Lower leg skin (tissue), 4 donors: ENCODE measurements around the gene GLRX3. TPM values are rescaled to one million over a fixed set of nuclear protein-coding genes. Genes with fewer than 3 reads are reported as not detected.

ENCODE experiments used
- DNase-seq, 2 donors: peaks; one replicate each; pipeline ENCODE4 v3.0.0-alpha.2; 2019; ENCODE audit warnings: low spot score in 2 of 2
- H3K4me3 ChIP-seq: fragments of 200-600 bp; sonication (generic); 2 replicates; pipeline ENCODE4 v1.5.1; 2017; ENCODE audit warnings: mild to moderate bottlenecking, low read depth; ENCODE audit not compliant: poor library complexity, severe bottlenecking
- POLR2A ChIP-seq, 2 donors: fragments of 450-650 bp; IDR thresholded peaks; one replicate each; pipeline ENCODE4 v1.6.1; 2016 to 2017; ENCODE audit warnings: antibody characterized with exemption in 2 of 2, mild to moderate bottlenecking in 1 of 2, moderate library complexity in 1 of 2
- WGBS, 2 donors: methylation state at CpG; one replicate each; pipeline ENCODE4 v1.1.5; 2018; 5-methylcytosine and 5-hydroxymethylcytosine counted together
- intact Hi-C: fragments of 100-400 bp; cut with DNase I; formaldehyde crosslinking; loops from one replicate; pipeline ENCODE4 v1.15.0; 2023; ENCODE audit warnings: low total_unique reads
- total RNA-seq, 4 donors: library from RNA; depleted of rRNA; stranded (reverse); fragments of >200 nt; gene quantifications; one replicate each; pipeline ENCODE4 v1.1.0, GENCODE V29; 2016
- TF ChIP-seq, protein P1 (sequence below), 3 donors: fragments of 450-650 bp; IDR thresholded peaks; one replicate each; pipeline ENCODE4 v1.5.1; 2016; ENCODE audit warnings: antibody characterized with exemption in 3 of 3, mild to moderate bottlenecking in 3 of 3, moderate library complexity in 2 of 3

GLRX3 gene
- total RNA-seq, 4 donors from 2014 or later: 31.5 to 60.7 (median 42.6) TPM

DNA sequence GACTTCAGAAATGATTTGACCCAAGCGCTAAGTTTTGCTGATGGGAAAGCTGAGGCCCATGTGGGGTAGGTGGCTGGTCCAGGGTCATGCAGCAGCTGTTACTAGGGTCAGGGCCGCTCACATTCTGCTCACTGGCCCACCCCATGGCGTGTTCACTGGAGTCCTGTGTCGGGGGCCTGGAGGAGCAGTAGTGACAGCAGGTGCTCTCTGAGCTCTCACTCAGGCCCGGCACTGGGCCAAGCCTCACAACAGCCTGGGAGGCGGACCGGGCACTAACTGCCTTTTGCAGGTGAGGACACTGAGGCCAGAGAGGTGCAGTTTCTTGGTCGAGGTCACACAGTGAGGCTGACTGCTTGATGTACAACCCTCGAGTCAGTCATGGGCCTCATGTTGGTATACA is 82.7 kb downstream of the GLRX3 start:
- WGBS, 2 donors: 88 to 92% methylated on average over 9 of the region's 9 CpGs
- TF ChIP-seq, protein P1, sequence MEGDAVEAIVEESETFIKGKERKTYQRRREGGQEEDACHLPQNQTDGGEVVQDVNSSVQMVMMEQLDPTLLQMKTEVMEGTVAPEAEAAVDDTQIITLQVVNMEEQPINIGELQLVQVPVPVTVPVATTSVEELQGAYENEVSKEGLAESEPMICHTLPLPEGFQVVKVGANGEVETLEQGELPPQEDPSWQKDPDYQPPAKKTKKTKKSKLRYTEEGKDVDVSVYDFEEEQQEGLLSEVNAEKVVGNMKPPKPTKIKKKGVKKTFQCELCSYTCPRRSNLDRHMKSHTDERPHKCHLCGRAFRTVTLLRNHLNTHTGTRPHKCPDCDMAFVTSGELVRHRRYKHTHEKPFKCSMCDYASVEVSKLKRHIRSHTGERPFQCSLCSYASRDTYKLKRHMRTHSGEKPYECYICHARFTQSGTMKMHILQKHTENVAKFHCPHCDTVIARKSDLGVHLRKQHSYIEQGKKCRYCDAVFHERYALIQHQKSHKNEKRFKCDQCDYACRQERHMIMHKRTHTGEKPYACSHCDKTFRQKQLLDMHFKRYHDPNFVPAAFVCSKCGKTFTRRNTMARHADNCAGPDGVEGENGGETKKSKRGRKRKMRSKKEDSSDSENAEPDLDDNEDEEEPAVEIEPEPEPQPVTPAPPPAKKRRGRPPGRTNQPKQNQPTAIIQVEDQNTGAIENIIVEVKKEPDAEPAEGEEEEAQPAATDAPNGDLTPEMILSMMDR (IDR thresholded peaks at IDR 0.05): no peak
- TF ChIP-seq POLR2A (IDR thresholded peaks at IDR 0.05): no peak
- peak in 1 of 2 donors; percentile 73 for DNase-seq
- no peak overlapping the region for H3K4me3 ChIP-seq
- intact Hi-C loops: loop anchor here (10.0 kb wide), 1 partner anchor 1656 kb away; no protein-coding TSS in a partner anchor

DNA sequence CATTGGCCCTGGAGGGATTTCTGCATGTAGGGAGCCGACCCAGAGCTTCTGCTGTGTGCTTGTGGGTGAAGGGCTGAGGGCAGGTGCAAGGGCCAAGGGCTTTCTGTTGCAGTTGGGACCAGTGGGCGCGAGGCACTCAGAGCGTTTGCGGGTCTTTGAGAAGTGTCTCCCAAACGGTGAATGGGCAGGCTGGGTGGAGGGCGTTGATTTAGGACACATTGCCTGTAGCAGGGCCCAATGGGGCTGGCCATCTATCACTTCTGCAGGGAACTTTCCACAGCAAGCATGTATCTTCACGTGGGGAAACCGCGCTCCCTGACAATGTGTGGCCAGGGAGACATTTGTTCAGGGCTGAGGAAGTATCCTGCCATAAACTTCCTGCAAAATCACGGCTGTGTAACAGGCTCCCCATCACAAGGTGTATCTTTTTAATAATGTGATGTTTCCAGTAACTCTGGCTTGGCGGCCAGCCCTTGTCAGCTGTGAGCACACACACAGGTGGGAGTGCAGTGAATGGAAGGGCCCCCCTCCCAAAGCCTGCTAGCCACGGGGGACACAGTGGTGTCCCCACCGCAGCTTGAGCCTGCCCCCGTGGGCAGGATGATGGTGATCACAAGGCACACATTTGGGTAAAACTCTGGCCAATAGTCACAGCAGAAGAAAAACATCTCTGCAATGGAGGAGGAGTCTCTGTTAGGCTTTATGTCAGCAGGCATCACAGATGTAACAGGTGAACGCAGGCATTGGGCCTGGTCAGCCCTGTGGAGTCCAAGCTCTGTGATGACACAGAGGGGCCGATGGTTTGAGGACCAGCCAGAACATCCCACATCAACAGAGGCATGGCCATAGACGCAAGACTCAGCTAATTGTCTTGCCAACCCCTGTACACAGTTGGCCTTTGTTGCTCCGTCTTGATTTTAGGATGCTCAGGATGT is 84.3 kb downstream of the GLRX3 start:
- WGBS, 2 donors: 90 to 92% methylated on average over 17 to 19 of the region's 19 CpGs
- H3K4me3 ChIP-seq: no peak overlapping the region
- intact Hi-C loops: no loop called here
- TF ChIP-seq, protein P1 (IDR thresholded peaks at IDR 0.05): no peak
- no peak for TF ChIP-seq POLR2A (IDR thresholded peaks at IDR 0.05)
- DNase-seq: peak in 1 of 2 donors; percentile 65

DNA sequence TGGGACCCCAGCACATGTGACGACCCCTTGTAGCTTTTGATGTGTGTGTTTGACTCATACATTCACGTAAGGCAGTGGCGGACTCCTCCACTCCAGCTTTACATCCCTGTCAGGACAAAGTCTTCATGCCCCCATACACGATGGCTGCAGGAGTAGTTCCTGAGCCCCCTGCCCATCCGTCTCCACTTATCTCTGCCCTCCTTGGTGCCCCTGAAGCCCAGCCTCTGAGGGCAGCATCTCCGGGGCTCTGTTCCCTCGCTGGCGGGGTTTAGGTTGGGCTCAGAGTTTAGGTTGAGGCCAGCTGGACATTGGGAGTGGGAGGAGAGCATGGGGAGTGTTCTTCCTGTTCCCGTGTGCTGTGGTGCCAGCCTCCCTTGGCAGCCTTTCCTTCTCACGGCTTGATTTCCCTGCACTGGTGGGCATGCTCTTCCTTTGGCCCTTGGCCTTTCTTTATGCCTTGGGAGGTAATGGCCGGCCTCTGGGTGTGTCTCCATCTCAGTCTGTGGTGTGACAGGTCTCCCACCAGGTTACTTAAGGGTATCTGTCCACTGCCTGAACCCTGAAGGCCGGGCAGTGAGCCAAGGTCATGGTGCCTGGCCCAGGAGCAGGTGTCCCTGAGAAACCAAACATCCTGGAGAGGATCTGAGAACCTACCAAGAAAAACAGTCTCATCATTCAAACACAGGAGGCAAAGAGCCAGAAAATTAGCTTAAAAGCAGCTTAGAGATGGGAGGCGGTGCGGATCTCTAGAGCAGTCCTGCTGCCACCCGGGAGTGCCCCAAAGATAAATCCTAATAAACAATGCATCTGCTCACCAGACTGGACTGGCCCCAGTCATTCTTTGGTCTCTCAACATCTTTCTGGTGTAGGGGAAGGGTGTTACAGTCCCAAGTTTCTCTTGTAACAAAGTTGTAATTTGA is 85.5 kb downstream of the GLRX3 start:
- DNase-seq: peak in 1 of 2 donors; percentile 62
- 68 to 73% methylated on average over 14 to 15 of the region's 15 CpGs for WGBS, 2 donors
- no peak overlapping the region for H3K4me3 ChIP-seq
- TF ChIP-seq POLR2A (IDR thresholded peaks at IDR 0.05): no peak
- TF ChIP-seq, protein P1 (IDR thresholded peaks at IDR 0.05): no peak
- intact Hi-C loops: no loop called here

DNA sequence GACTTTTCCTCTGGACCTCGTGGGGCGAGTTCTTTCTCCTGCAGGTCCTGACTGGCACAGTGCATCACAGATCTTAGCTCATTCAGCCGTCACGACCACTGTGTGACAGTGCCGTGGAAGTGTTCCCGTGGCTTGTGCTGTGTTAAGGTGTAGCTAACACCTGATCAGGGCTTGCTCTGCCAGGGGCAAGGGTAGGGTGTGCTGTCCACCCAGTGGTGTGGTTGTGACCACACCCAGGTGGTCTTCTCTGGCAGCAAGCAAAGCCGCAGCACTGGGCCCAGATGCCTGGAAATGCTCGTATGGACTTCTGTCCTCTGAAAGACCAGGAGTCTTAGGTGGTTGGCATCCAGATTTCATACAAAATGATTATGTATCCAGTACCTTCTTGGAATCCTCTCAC is 86.2 kb downstream of the GLRX3 start:
- intact Hi-C loops: no loop called here
- no peak overlapping the region for H3K4me3 ChIP-seq
- WGBS, 2 donors: 56 to 58% methylated on average over 8 of the region's 8 CpGs
- TF ChIP-seq, protein P1 (IDR thresholded peaks at IDR 0.05): no peak
- no peak for TF ChIP-seq POLR2A (IDR thresholded peaks at IDR 0.05)
- peak in 1 of 2 donors; percentile 75 for DNase-seq

DNA sequence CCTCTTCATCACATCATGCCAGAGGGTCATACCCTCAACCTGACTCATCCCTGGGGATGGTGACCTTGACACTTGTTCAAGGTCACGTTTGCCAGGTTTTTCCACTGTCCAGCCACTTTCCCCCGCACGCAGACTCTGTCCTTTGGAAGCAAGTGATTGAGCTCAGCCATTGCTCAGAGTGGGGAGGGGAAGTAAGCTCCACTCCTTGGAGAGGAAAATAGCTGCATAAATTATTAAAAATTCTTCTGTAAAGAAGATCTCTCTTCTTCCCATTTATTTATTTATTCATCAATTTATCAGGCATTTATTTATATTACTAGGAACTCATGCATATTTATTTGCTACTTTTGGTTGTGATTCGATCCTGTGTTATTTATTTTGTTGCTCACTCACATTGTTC is 88.0 kb downstream of the GLRX3 start:
- peak in 1 of 2 donors; percentile 31 for DNase-seq
- intact Hi-C loops: no loop called here
- no peak overlapping the region for H3K4me3 ChIP-seq
- WGBS, 2 donors: 75 to 79% methylated on average over 4 of the region's 4 CpGs
- TF ChIP-seq, protein P1 (IDR thresholded peaks at IDR 0.05): no peak
- TF ChIP-seq POLR2A (IDR thresholded peaks at IDR 0.05): no peak
